ENCODE measurements around the gene NONO.
"Not testable (repeated sequence)": the region's sequence is repeated elsewhere in the genome, so short reads cannot be mapped to it uniquely, and the experiment has no call there.

NONO gene

DNA sequence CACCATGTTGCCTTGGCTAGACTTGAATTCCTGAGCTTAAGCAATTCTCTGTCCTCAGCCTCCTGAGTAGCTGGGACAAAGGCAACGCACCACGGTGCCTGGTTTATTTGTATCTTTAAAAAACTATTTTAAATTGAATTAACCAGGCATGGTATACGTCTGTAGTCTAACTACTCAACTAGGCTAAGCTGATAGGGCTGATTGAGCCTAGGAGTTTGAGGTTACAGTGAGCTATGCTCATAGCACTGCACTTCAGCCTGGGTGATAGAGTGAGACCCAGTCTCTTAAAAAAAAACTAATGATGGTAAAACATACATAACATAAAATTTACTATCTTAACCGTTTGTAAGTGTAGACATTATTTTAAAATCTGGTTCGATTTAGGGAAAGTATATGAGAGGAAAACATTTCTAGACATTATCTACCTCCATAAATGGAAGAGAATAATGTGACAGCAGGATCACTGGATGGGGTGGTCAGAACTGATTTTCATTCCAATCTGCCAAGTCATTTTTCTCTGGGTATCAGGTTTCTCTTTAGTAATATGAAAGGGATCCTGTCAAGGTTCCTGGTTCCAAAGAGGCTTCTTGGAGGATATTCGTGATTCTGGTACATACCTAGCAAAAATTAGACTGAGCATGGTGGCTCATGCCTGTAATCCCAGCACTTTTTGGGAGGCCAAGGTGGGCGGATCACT lies 9.4 kb downstream of the NONO start:
- no peak for TF ChIP-seq ZFX (IDR thresholded peaks at IDR 0.05; ENCODE audit: borderline replicate concordance)
- TF ChIP-seq, protein P1, sequence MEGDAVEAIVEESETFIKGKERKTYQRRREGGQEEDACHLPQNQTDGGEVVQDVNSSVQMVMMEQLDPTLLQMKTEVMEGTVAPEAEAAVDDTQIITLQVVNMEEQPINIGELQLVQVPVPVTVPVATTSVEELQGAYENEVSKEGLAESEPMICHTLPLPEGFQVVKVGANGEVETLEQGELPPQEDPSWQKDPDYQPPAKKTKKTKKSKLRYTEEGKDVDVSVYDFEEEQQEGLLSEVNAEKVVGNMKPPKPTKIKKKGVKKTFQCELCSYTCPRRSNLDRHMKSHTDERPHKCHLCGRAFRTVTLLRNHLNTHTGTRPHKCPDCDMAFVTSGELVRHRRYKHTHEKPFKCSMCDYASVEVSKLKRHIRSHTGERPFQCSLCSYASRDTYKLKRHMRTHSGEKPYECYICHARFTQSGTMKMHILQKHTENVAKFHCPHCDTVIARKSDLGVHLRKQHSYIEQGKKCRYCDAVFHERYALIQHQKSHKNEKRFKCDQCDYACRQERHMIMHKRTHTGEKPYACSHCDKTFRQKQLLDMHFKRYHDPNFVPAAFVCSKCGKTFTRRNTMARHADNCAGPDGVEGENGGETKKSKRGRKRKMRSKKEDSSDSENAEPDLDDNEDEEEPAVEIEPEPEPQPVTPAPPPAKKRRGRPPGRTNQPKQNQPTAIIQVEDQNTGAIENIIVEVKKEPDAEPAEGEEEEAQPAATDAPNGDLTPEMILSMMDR (IDR thresholded peaks at IDR 0.05), result no peak
- no peak overlapping the region for H3K27ac ChIP-seq

DNA sequence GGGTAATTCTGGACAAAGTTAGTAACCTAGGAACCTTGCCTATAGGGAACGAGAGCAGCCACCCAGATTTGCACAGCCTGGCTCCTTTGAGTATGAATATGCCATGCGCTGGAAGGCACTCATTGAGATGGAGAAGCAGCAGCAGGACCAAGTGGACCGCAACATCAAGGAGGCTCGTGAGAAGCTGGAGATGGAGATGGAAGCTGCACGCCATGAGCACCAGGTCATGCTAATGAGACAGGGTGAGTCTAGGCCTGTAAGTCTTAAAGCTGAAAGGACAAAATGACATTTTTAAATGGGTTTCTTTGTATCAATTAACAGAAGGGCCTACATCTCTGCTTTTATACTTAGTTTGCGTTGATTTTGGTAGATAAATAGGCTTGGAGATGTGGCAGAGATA lies 13.4 kb downstream of the NONO start:
- H3K27ac ChIP-seq, result no peak overlapping the region
- TF ChIP-seq, protein P1 (IDR thresholded peaks at IDR 0.05), result no peak
- TF ChIP-seq ZFX (IDR thresholded peaks at IDR 0.05; ENCODE audit: borderline replicate concordance), result no peak

DNA sequence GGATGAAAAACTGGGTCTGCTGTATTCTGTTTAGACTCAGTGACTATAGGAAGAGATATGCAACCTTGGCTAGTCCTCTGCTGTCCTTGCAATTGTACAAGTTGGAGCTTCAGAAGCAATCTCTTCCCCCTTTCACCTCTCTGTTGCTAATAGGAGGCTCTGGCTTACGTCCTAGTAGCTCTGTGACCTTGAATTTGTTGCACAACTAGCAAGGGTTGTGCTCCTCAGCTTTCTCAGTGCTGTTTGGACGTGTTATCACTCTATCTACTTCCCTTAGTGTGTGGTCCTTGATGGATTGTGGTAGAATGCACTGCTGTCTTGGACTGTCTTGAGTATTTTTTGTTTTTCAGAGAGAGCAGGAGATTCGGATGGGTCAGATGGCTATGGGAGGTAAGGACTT lies 14.7 kb downstream of the NONO start:
- no peak overlapping the region for H3K27ac ChIP-seq
- TF ChIP-seq, protein P1 (IDR thresholded peaks at IDR 0.05), result no peak
- TF ChIP-seq ZFX (IDR thresholded peaks at IDR 0.05; ENCODE audit: borderline replicate concordance), result no peak

DNA sequence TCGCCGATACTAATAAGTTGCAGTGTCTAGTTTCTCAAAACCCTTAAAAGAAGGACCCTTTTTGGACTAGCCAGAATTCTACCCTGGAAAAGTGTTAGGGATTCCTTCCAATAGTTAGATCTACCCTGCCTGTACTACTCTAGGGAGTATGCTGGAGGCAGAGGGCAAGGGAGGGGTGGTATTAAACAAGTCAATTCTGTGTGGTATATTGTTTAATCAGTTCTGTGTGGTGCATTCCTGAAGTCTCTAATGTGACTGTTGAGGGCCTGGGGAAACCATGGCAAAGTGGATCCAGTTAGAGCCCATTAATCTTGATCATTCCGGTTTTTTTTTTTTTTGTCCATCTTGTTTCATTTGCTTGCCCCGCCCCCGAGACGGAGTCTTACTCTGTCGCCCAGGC lies 16.6 kb downstream of the NONO start:
- not testable (repeated sequence) for H3K27ac ChIP-seq

DNA sequence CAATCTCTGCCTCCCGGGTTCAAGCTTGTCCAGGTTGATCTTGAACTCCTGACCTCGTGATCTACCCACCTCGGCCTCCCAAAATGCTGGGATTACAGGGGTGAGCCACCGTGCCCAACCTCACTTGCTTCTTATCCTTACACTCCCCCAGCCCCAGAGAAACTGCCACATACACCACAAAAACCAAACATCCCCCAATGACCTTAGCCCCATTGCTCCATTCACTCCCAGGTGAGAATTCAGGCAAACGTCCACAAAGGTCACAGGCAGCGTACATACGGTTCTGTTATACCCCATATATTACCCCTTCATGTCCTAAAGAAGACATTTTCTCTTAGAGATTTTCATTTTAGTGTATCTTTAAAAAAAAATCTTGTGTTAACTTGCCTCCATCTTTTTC lies 17.1 kb downstream of the NONO start:
- H3K27ac ChIP-seq, result peak overlapping the region; percentile 20; the same call in 1 of the 2 replicates

DNA sequence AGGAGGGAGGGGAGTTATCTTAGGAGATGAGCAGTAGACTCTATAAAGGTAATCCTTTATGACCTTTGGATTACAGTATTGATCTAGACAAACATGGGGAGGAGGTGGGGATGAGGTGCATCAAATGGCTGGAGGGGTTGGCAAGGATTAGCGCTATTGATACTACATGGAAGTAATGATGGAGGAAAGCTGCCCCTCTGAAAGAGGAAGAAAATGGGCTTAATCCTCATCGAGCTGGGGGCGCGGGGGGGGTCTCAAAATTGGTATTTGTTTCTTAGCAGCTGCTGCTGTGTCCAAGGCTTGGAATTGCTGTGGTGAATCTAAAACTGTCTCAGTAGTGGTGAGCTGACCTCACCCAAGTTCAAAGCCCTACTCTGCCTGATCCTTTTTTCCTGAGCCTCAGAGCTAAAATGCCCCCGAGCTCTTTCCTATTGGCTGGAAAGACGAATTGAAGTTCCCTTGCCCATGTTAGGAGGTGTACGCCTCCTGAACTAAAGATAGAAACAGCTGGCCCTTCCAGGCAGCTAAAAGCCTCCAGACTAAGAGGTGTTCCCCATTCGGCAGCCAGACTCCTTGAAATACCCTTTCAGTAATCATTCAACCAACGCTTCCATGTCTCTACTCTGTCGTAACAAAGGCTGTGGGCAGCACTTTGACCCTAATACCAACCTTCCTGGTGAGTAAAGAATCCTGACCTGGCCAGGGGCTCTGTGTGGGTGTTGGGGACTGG lies 17.9 kb downstream of the NONO start, which contains the start of gene ITGB1BP2:
ITGB1BP2 (plus strand) TSS at position 556 of the 730 bp plus-strand sequence; CDS start at position 613, 57 bp downstream.
- H3K27ac ChIP-seq, result peak within 1 kb of the TSS; percentile 20
- TF ChIP-seq ZFX (IDR thresholded peaks at IDR 0.05; ENCODE audit: borderline replicate concordance), result no peak
- TF ChIP-seq, protein P1 (IDR thresholded peaks at IDR 0.05), result no peak

DNA sequence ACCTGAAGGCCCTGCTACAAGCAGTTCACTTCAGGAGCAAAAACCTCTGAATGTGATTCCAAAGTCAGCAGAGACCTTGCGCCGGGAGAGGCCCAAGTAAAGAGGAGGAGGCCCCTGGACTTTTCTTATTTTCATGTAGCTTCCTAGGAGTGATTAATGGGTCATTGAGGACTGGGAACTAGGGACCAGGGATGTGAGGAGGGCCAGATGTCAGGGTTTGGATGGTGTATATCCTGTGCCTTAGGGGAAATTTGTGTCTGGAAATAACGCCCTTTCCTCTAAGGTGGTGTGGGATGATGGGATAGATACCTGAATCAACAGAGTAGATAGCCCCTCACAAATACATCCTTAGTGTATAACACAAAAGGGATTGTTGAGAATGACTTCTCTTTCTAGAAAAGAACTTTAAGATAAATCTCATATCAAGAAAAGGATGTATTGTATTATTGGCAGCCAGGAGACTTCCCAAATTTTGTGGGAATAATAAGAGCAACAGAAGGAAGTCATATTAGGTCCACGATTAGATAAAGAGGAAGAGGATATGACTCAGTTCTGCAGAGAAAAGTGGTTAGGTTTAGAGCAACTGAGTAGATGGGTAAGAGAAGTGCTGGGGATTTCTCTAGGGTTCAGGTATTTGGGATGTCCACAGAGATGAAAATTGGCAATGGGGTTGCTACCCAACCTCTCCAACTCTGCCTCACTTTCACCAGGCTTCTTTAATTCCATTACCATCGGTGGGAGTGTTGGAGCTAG lies 19.2 kb downstream of the NONO start:
- TF ChIP-seq ZFX (IDR thresholded peaks at IDR 0.05; ENCODE audit: borderline replicate concordance), result no peak
- TF ChIP-seq, protein P1 (IDR thresholded peaks at IDR 0.05), result no peak
- no peak overlapping the region; the same call in 1 of the 2 replicates for H3K27ac ChIP-seq

DNA sequence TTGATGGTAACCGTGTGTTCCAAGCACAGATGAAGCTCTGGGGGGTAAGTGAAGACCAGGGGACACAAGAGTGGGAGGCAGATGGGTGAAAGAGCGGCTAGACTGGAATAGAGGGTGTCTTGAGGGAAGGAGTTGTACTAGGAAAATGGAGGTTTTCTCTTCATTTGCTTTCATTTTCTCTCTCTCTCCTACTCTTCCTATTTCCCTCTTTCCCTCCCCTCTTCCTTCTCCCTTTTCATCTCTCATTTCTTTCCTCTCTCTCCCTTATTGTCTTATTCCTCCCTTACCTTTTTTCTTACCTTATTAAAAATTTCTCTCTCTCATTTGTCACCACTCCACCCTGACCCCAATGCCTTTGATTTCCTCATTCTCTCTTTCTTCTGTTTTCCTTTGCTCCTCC lies 21.1 kb downstream of the NONO start:
- H3K27ac ChIP-seq, result no peak overlapping the region
- TF ChIP-seq, protein P1 (IDR thresholded peaks at IDR 0.05), result no peak
- no peak for TF ChIP-seq ZFX (IDR thresholded peaks at IDR 0.05; ENCODE audit: borderline replicate concordance)

Data from 22Rv1 (cell line).